Mammary epithelial cell (primary cell): ENCODE results near the gene RASL11B.

Experiments
- CTCF ChIP-seq, 2 donors: IDR thresholded peaks in 1 of 2; conservative IDR thresholded peaks in 1 of 2; 2 replicates each; pipeline ENCODE4 v1.5.1; 2011 to 2012; ENCODE audit warnings: inconsistent platforms in 2 of 2, low read length in 2 of 2, mild to moderate bottlenecking in 2 of 2, control low read depth in 1 of 2, low read depth in 1 of 2; ENCODE audit not compliant: insufficient read depth in 1 of 2; ENCODE audit errors: extremely low read depth in 1 of 2
- EZH2 ChIP-seq: IDR thresholded peaks from 2 replicates; pipeline ENCODE4 v1.6.1; 2012; ENCODE audit warnings: low read length, inconsistent platforms, borderline replicate concordance

GRCh38 chr4:52912608-52913007, 50.5 kb downstream of the RASL11B start:
- TF ChIP-seq CTCF (conservative IDR thresholded peaks at IDR 0.05 in 1 of 2, IDR thresholded peaks at IDR 0.05 in 1 of 2; ENCODE audit: extremely low read depth in 1 of 2, insufficient read depth in 1 of 2, low read depth in 1 of 2, low read length in 2 of 2), result no peak
- no peak for TF ChIP-seq EZH2
